Upper lobe of right lung (tissue), 1 donor: ENCODE measurements around the gene NNT. TPM values are rescaled to one million over a fixed set of nuclear protein-coding genes. Genes with fewer than 3 reads are reported as not detected.

ENCODE experiments used
- ATAC-seq: fragments of 200-7000 bp; cut with Tn5 transposase; one replicate; pipeline ENCODE4 v1.9.1; 2020; ENCODE audit warnings: mild to moderate bottlenecking, moderate library complexity
- DNase-seq: peaks from one replicate; pipeline ENCODE4 v3.0.0-alpha.2; 2020
- H3K27ac ChIP-seq: fragments of 200-600 bp; one replicate; pipeline ENCODE4 v1.8.0; 2022
- H3K27me3 ChIP-seq: fragments of 200-600 bp; one replicate; pipeline ENCODE4 v1.8.0; 2022; ENCODE audit warnings: mild to moderate bottlenecking
- H3K36me3 ChIP-seq: fragments of 200-600 bp; one replicate; pipeline ENCODE4 v1.8.0; 2022
- H3K4me1 ChIP-seq: fragments of 200-600 bp; one replicate; pipeline ENCODE4 v1.8.0; 2022
- H3K4me3 ChIP-seq: fragments of 200-600 bp; one replicate; pipeline ENCODE4 v1.8.0; 2022; ENCODE audit warnings: mild to moderate bottlenecking
- H3K9me3 ChIP-seq: fragments of 200-600 bp; one replicate; pipeline ENCODE4 v1.8.0; 2022
- intact Hi-C: fragments of 100-400 bp; cut with DNase I; formaldehyde crosslinking; loops from one replicate; pipeline ENCODE4 v1.11.0; 2022
- total RNA-seq: library from RNA; stranded (reverse); fragmentation: NEBNext Ultra II Directional; extraction: Animal tissue kit (Norgen Biotek cat#: 25700); gene quantifications from one replicate; pipeline ENCODE4 v1.2.1, GENCODE V29; 2021
- TF ChIP-seq, protein P1 (sequence below): fragments of 200-600 bp; IDR thresholded peaks from one replicate; pipeline ENCODE4 v1.8.0; 2022; ENCODE audit warnings: antibody characterized with exemption
- donor health status: DM: no; HTN: yes; CAD: no; lungs with severe emphysema.

The NNT gene
- total RNA-seq, 1 donor from 2014 or later: 67.7 TPM

DNA sequence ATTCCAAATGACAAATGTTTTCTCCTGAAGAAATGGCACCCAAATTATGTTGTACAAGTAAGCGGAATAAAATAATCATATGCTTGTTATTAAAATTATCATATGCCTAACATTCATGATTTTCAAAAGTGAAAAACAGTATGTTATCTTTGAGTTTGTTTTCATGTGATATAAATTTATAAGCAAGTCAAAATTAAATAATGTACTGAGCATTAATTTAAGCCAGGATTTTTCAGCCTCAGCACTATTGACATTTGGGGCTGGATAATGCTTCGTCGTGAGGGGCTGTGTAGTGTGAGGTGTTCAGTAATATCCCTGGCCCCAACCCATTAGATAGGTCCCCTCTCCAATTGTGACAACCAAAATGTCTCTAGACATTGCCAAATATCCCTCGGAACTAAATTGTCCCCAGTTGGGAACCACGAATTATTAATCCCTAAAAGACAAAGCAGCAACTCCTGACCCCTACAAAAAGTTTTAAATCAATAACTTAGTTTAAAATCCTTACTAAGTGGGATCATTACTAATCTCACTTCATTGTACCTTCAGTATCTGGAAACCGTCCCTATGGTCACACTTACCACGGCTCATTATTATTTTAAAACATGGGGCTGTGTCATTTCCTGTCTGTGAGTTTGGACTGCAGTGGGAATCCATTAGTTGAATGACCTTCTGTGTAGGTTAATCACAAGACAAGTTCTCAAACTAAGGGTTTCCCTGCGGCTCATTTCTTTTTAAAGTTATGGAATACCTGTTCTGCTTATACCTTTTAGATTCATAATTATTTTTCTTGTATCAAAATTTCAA lies 1.3 kb upstream of the NNT start:
- TF ChIP-seq, protein P1, sequence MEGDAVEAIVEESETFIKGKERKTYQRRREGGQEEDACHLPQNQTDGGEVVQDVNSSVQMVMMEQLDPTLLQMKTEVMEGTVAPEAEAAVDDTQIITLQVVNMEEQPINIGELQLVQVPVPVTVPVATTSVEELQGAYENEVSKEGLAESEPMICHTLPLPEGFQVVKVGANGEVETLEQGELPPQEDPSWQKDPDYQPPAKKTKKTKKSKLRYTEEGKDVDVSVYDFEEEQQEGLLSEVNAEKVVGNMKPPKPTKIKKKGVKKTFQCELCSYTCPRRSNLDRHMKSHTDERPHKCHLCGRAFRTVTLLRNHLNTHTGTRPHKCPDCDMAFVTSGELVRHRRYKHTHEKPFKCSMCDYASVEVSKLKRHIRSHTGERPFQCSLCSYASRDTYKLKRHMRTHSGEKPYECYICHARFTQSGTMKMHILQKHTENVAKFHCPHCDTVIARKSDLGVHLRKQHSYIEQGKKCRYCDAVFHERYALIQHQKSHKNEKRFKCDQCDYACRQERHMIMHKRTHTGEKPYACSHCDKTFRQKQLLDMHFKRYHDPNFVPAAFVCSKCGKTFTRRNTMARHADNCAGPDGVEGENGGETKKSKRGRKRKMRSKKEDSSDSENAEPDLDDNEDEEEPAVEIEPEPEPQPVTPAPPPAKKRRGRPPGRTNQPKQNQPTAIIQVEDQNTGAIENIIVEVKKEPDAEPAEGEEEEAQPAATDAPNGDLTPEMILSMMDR: no peak
- DNase-seq: no peak

DNA sequence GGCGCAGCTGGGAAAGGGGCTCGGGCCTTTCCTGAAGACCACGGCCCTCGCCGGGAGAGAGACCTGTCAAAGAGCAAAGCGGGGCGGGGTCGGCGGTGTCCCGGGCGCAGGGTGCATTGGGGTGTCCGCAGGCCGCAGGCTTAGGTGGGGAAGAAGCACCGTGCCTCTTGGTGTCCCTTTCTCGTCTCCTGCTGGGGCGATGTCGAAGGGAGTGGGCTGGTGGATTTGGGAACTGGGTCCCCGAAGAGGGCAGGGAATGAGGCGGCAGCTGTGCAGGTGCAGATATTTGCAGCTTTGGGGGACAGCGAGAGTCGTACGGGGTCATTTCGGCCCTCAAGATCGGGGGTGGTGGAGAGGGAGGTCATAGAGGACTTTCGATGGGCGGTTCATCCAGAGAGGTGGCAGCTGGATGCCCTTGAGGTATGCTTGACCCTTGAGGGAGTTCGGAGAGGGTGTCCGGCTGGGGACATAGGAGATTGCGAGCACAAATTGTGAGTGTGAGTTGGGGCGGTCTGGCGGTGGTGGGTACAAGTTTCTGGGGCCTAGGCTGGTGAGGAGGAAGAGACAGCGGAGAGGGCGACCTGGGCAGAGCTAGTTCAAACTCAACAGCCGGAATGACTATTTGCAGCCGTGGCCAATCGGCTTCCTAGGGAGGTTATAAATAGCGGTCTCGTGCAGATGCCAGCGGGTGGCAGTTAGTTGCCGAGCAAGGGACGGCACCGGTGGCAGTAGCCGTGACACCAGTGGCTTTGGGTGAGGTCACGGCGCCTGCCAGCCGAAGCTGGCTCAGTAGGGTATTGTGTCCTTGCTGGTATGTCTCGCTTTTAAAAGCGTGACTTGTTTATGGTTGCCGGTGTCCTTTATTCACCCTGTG lies 601 bp downstream of the NNT start:
- Histone ChIP-seq H3K4me3 (peak overlapping the region; percentile 87), H3K36me3 (no peaks in the 10 kb centered on the region), H3K27me3 (no peaks in the 10 kb centered on the region), H3K4me1 (peaks cover 20% of the 10 kb centered on the region), H3K27ac (peak overlapping the region; percentile 88), H3K9me3 (no peaks in the 10 kb centered on the region)
- TF ChIP-seq, protein P1: no peak
- intact Hi-C loops: no loop called here
- ATAC-seq (peak; percentile 90), DNase-seq (peak; percentile 82)

More for the DNA sequence above, 1.3 kb upstream of the NNT start:
- Histone ChIP-seq H3K9me3 (no peaks in the 10 kb centered on the region), H3K4me1 (peaks cover 20% of the 10 kb centered on the region), H3K36me3 (no peaks in the 10 kb centered on the region), H3K4me3 (peak overlapping the region; percentile 87), H3K27me3 (no peaks in the 10 kb centered on the region), H3K27ac (peak overlapping the region; percentile 88)
- intact Hi-C loops: no loop called here
- ATAC-seq: no peak

DNA sequence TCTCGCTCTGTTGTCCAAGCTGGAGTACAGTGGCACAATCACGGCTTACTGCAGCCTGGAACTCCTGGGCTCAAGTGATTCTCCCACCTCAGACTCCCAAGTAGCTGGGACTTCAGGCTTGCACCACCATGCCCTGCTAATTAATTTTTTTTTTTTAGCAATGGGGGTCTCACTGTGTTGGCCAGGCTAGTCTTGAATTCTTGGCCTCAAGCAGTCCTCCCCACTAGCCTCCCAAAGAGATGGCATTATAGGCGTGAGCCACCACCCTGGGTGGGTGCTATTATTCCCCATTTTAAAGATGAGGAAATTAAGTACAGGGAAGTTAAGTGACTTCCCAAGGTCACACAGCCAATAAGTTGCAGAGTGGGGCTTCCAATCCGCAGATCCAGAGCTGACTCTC lies 1.7 kb downstream of the NNT start:
- H3K4me1 ChIP-seq: peaks cover 20% of the 10 kb centered on the region
- H3K4me3 ChIP-seq: no peak overlapping the region
- H3K36me3 ChIP-seq: peaks cover 9% of the 10 kb centered on the region
- peak overlapping the region; percentile 88 for H3K27ac ChIP-seq
- TF ChIP-seq, protein P1: no peak
- intact Hi-C loops: no loop called here
- H3K27me3 ChIP-seq: no peaks in the 10 kb centered on the region
- ATAC-seq (no peak), DNase-seq (no peak)
- H3K9me3 ChIP-seq: no peaks in the 10 kb centered on the region

DNA sequence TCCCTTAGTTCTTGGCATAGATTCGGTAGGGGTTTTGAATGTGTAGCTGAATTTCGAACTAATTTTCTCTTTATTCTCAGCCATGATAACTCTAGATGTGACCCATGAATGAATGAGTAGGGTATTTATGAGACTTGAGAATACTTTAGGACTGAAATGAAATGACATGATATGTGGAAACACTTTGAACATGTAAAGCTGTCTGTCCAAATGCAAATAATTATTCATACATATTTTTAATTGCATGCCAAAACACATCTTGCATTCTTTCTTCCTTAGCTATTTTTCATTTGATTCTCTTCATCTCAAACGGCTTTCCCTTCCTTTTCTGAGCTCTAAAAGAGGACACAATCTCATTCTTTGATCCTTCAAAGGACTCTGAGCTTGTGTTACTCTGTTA lies 3.4 kb downstream of the NNT start:
- no peak for DNase-seq
- no peak for ATAC-seq
- peaks cover 24% of the 10 kb centered on the region for H3K36me3 ChIP-seq
- H3K9me3 ChIP-seq: no peaks in the 10 kb centered on the region
- intact Hi-C loops: no loop called here
- H3K27me3 ChIP-seq: no peaks in the 10 kb centered on the region
- H3K4me1 ChIP-seq: peaks cover 20% of the 10 kb centered on the region
- TF ChIP-seq, protein P1: no peak
- H3K4me3 ChIP-seq: no peak overlapping the region
- H3K27ac ChIP-seq: no peak overlapping the region

DNA sequence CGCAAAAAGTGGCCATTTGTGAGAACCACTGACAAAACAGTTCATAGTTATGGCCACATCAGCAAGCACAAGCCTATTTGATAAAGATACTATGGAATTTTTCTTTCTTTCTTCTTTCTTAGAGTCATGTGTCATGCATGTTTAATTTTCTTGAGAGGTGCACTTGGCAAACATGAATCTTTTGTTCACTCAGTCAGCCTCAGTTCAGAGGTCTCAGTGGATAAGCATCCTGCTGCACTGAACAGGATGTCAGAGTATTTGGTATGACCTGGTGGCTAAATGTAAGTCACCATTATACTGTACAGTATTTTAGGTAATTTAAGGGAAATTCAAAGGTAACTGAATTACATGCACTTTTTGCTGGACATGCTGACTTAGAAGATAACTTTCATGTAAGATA lies 5.4 kb downstream of the NNT start:
- H3K36me3 ChIP-seq: peaks cover 44% of the 10 kb centered on the region
- ATAC-seq (no peak), DNase-seq (no peak)
- H3K27me3 ChIP-seq: no peaks in the 10 kb centered on the region
- no peaks in the 10 kb centered on the region for H3K9me3 ChIP-seq
- no peak overlapping the region for H3K27ac ChIP-seq
- peaks cover 10% of the 10 kb centered on the region for H3K4me1 ChIP-seq
- intact Hi-C loops: no loop called here
- H3K4me3 ChIP-seq: no peak overlapping the region
- TF ChIP-seq, protein P1: no peak
